ENCODE results near the gene MSRB2.

MSRB2 gene

DNA sequence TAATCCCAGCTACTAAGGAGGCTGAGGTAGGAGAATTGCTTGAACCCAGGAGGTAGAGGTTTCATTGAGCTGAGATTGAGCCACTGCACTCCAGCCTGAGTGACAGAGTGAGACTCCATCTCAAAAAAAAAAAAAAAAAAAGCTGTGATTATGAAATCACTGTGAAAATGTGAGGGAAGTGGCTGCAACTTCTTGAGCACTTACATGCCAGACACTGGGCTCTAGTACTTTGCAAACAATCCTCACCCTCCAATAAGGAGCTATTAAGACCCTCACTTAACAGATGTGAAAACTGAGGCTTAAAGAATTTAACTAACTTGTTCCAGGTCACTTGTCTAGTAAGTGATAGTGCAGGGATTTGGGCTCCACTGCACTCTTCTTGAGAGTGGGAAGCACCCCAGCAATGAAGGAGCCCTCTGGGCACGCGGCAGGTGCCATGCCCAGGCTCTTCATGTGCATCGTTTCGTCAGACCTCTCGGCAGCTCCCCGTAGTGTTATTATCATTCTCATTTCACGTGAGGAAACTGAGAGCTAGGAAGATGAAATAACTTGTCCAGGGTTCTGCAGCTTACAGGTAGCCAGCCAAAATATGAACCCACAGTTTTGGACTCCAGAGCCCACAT is 19.0 kb downstream of the MSRB2 start:
- DNase-seq = no peak

DNA sequence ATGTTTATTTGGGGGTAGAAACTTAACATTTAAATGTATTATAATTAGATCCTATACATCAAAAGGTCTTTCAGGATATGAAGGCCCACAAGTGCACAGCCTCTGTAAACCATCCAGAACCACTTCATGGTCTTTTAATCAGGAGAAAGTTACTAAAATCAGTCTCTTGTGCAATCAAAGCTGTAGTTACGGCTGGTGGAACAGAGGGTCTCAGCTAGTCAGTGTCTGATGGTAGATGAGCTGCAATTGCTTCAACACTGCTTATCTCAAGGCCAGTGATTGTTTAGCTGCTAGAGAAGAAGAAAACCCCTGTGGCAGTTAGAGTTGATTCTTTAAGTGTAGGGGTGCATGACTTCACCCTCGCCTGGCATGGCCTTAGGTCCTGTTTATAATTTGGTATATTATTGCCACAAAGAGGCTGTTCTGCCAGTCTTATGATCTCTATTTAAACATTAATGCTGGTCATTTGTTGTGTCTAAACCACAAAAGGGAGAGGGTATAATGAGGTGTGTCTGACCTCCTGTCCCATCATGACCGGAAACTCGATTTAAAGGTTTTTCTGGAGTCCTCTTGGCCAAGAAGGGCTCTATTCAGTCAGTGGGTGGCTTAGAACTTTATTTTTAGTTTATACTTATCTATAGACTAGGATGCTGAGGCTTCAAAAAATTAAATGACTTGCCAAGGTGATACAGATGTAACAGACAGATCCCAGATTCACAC is 21.3 kb downstream of the MSRB2 start:
- DNase-seq = no peak

DNA sequence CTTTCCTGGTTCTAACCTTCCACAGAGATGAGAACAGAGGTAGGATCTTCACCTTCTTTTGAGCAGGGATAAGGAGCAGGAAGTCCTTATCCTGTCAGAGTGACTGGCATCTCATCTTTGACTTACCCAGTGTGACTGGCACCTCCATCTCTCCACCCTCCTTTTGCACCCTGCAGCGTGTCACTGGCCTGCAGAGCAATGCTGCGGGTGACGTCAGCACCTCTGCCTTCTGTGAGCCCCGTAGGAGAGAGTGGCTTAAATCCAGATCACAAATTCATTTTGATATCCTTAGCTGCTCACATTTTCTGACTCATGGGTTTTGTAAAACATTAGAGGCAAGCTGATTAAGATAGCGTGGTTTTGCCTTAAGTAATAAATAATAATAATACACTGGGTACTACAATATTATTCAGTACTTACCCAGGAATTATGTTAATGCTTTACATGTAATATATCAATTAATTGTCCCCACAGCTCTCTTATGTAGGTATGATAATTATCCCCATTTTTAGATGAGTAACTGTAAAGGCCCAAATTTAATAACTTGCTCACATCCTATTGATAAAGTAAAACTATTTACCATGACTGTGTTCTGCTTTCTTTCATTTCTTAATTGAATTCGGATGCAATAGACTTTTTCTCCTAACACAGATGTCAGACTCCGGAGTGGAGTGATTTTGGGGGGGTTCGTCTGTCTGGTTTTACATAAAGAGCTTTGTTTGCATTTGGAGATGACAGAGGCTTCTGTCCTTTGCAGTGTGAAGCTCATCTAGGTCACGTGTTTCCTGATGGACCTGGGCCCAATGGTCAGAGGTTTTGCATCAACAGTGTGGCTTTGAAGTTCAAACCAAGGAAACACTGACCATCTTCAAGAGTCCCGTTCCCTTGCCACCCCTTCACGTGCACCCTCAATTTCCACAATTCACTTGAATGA is 24.9 kb downstream of the MSRB2 start:
- no peak for DNase-seq

DNA sequence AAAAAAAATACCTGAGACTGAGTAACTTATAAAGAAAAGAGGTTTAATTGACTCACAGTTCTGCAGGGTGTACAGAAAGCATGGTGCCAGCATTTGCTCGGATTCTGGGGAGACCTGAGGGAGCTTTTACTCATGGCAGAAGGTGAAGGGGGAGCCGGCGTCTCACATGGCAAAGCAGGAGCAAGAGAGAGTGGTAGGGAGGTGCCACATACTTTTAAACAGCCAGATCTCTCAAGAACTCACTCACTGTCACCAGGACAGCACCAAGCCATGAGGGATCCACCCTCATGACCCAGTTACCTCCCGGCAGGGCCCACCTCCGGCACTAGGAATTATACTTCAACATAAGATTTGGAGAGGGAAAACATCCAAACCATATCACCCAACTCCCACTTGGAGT is 25.8 kb downstream of the MSRB2 start:
- no peak for DNase-seq

DNA sequence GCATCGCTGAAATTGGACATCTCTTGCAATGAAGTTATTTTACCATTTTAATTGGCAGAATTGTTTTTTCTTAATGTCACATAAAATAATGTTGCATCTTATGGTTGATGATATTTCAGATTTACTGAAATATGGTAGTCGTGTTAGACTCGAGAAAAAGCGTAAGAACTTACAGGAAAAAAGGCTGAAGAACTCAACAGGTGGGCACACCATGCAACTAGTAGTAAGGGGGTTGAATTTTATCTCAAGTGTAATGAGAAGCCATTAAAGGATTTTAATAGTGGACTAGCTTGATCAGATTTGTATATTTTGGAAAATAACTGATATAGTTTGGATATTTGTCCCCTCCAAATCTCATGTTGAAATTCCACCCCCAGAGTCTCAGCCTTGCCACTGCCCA is 41.1 kb downstream of the MSRB2 start:
- DNase-seq = no peak

DNA sequence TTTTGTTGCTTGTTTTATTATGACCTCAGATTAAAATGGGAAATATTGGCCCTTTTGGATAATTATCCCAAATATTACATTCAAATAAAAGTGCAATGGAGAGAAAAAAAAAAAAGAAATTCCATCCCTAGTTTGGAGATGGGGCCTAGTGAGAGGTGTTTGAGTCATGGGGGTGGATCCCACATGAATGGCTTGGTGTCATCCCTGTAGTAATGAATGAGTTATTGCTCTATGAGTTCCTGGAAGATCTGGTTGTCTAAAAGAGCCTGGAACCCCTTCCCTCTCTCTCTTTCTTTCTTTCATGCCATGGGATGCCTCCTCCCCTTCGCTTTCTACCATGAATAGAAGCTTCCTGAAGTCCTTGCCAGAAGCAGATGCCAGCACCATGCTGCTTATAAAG is 44.3 kb downstream of the MSRB2 start:
- DNase-seq = no peak

DNA sequence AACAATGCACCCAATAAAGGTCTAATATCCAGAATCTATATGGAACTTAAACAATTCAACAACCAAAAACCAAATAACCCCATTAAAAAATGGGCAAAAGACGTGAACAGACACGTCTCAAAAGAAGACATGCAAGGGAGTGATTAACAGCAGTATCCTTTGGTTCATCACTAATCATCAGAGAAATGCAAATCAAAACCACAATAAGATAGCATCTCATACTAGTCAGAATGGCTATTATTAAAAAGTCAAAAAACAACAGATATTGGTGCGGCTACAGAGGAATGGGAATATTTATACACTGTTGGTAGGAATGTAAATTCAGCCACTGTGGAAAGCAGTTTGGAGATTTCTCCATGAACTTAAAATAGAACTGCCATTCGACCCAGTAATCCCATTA is 46.6 kb downstream of the MSRB2 start:
- DNase-seq = no peak

DNA sequence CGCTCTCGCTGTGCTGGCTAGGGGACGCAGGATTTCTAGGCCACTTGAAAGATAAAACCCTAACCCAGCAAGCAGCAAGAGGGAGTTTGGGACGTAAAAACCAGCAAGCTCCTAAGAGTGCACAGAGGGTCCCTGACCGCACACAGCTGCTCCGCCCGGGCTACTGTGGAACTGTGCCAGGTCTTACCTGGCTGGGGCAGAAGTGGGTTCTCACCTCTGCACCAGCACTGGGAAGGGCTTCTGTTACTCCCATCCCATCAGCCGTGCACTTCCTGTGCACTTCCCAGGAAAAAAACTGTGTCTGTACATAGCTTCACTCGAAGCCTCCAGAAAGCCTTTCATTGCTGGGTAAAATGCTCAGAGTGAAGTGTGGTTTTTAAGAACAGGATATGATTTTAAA is 50.9 kb downstream of the MSRB2 start:
- DNase-seq = no peak

DNA sequence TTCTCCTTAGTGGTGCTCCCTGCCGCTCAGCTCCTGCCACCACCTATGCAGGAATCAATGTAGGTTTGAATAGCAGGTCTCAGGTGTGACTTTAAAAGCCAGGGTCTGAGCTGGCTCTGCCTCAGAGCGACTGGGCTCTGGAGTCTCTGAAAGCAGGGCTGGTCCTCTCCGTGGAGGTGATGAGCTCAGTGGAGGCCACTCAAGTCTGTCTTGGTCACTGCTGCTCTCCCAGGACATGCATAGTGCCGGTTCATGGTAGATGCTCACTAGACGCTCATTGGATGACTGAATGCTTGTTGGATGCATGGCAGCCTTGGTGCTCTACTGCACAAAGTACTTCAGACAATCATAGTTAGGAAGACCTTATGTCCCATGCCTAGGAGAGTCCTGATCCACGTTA is 51.7 kb downstream of the MSRB2 start:
- DNase-seq = no peak

DNA sequence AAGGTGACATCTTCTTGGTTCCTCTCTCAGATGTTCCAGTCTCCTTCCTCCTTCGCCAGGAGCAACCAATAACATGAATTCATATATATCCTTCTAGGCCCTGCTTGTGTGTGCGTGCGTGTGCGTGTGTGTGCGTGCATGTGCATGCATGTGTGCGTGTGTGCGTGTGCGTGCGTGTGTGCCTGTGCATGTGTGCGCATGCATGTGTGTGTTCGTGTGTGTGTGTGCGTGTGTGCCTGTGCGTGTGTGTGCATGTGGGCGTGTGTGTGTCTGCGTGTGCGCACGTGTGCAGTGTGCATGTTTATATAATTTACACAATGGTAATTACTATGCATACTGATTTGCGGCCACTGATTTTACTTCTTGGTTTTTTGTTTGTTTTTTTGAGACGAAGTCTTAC is 52.8 kb downstream of the MSRB2 start:
- DNase-seq = no peak

DNA sequence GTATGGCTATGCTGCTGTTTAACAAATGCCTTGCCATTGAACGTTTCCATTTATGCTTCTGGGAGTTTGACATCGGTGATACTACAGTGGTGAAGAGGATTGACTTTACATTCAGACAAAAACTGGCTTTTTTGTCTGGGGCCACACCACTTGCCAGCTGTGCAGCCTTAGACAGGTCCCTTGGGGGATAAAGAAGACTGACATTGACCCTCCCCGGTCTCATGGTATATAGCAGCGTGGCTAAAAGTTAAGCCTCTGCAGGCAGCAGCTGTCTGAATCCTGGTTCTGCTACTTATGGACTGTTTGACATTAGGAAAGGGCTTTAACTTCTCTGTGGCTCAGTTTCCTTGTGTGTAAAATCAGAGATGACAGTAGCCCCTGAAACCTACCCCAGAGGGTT is 54.7 kb downstream of the MSRB2 start:
- no peak for DNase-seq

DNA sequence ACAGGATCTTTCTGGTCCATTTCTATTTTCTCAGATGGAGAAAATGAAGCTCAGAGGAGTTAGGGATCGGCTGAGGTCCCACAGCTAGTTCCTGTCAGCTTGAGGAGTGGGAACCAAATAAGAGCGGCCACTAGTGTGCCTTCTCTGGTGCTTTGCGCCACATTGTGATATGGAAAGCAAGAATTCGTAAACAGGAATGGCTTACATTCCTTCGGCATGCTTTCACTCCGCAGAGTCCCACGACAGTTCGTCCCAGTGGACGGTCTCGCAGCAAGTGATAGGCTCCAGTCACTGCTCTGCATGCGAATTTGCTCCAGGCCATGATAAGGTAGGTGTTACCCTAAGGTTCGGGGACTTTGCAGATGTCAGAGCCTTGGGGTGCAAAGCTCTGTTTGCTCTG is 55.2 kb downstream of the MSRB2 start:
- DNase-seq = no peak

DNA sequence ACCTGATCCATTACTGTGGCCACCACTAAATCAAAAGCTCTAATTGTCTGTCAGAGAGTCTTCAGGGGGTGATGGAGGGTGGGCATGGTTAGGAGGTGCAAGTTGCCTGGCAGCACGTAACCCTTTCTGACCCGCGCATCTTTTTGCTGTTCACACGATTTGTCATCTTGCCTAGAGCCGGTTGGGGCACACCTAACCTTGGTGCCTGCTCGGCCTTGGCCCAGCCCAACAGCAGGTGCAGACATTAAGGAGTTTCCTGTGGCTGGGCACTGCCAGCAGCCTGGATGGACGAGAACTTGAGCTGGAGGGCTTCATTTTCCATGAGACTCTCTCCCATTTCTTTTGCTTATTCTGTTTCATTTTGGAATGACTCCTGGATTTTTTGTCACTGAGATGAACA is 55.7 kb downstream of the MSRB2 start:
- DNase-seq = no peak

DNA sequence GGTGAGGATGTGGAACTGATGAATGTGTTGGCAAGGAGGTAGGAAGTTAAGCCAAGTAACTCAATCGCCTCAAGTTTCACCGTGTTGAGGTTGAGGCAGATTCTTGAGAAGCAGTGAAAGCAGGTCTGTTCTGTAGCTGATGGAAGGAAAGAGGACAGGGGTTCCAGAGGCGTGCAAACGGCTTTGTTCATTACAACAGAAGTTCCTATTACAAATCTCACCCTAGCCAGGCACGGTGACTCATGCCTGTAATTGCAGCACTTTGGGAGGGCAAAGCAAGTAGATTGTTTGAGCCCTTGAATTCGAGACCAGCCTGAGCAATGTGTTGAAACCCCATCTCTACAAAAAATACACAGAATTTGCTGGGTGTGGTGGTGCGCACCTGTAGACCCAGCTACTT is 59.8 kb downstream of the MSRB2 start:
- DNase-seq = no peak

DNA sequence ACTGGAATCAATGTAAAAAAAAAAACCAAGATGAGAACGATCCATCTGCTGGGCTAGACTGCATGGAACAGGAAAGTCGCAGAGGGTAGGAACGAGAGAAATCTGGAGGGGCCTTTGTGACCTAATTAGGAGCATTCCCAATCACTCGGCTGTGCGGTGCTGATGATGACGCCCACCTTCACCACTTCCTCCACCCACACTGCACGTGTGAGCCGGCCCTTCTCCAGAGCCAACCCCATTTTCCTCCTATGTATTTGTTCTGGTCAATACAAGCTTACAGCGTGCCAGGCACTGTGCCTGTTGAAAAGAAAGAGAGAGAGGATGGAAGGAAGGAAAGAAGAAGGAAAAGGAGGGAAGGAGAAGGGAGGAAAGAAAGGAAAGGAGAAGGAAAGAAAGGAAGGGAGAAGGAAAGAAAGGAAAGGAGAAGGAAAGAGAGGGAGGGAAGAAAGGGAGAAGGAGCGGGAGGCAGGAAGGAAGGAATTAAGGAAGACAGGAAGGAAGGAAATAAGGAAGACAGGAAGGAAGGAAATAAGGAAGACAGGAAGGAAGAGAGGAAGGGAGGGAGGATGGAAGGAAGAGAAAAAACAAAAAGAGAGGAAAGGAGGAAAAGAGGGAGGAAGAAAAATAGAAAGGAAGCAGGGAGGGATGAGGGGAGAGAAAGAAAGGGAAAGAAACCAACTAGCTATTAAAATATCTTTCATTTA is 61.2 kb downstream of the MSRB2 start:
- DNase-seq = no peak

DNA sequence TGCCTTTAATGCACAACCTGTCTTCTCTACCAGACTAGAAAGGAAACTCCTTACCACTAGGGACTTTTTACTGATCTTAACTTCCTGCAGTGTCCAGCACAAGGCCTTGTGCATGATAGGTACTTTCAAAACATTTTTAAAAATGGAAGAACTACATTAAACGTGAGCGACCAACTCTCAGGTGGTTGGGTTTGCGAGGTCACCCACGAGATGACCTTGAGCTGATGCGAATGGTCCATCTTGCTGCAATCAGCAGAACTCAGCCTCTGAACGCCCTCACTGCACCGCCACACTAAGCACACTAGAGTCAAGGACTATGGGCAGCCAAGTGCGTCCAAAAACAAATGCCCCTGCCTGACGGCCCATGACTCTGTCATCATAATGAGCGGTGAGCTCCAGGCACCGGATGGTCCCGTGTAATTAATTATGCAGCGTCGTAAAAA is 61.9 kb downstream of the MSRB2 start:
- DNase-seq = no peak

DNA sequence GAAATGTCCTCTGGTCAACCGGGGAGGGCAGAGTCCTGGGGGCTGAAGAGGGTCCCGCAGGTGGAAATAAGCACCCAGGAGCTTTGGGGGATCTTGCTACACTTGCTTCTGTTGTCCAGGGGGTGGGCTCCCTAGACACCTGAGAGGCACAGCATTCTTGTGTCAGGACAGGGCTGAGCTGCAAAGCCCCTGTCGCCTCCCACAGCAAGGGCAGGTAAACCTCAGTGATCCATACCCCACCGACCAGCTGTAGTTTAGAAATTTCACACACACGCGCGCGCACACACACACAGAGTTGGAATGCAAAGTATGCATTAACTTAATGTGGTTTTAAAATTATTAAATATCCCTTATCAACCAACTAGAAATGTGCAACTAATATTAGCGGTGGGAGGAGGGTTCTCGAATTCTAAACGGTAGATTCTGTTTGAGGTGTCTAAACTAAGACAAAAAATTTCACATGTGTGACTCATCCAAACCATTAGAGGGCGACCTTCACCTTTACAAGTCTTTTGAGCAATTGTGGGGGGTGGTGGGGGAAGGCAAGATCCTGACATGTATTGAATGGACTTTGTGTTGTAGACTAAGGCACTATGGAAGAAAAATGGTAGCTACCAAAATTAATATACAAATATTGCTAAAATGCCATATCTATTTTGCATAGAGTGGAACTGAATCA is 62.5 kb downstream of the MSRB2 start:
- DNase-seq = no peak

DNA sequence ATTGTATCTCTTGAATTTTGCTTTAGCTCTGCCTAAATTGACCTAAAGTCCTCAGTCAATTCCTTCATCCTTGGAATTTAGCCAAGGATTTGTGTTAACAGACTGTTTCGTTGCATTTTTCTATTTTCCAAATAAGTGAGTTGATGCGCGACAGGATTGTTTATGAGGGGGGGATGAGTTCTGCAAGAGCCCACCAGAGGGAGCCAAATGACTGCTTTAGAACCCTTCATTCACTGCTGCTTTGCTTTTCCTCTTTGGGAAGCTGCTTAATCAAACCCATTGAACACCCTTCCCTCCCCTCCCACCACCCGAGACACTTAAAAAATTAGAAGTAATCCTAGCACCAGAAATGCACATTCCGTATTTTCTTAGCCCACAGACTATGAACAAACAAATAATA is 63.0 kb downstream of the MSRB2 start:
- no peak for DNase-seq

DNA sequence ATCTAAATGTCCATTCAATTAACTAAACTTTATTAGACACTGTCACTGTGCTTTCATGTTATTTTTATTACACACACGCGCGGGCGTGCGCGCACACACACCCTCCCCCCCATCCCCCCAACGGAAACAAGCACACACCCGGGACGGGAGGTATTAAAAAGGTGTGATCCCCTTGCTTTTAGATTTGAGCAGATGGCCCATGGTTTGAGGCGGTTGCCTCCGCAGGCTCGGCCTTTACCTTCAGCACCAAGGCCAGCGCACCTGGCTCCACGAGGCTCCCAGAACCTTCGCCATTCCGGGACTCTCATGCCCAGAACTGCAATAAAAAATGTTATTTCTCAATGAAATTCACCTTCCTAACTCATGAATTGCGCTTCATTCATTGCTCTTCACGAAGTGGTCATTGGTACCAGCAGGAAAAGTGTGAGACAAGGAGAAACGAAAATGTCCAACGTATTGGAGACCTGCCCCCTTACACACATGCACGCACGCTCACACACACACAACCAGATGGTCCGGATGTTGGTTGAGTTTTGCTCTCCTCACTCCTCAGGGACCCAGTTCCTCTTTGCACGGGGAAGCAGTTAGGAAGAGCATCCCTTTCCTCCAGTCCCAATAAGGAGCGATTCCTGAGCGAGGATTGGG is 76.0 kb downstream of the MSRB2 start:
- peak; percentile 54 for DNase-seq
